ENCODE measurements around the gene C3orf70.
"Not testable (repeated sequence)": the region's sequence is repeated elsewhere in the genome, so short reads cannot be mapped to it uniquely, and the experiment has no call there.

Gene C3orf70

GRCh38 chr3:185151101-185151963 is 1.5 kb downstream of the C3orf70 start:
- no peak for DNase-seq (ENCODE audit: low spot score)

- DNase-seq (ENCODE audit: low spot score), result no peak
These were observed 2.3 kb downstream of the C3orf70 start for GRCh38 chr3:185150561-185150960.

- no peak for DNase-seq (ENCODE audit: low spot score)
These were observed 3.3 kb downstream of the C3orf70 start for GRCh38 chr3:185149591-185149990.

GRCh38 chr3:185145511-185145910 is 7.3 kb downstream of the C3orf70 start:
- no peak for DNase-seq (ENCODE audit: low spot score)

DNA sequence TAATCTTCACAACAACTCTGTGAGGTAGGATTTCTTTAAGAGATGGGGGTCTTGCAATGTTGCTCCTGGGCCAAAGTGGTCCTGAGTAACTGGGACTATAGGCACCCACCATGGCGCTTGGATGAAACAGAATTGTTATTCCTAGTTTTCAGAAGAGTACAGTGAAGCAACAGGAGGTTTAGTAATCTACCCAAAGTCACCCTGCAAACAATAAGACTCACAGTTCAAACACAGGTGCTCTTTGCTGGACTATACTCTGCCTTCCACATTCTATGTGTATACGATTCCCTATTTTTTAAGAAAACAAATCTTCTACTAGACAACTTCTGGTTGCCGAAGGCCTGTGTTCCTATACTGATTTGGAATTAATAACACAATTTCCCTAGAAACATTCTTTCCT is 8.1 kb downstream of the C3orf70 start:
- DNase-seq (ENCODE audit: low spot score), result no peak

DNA sequence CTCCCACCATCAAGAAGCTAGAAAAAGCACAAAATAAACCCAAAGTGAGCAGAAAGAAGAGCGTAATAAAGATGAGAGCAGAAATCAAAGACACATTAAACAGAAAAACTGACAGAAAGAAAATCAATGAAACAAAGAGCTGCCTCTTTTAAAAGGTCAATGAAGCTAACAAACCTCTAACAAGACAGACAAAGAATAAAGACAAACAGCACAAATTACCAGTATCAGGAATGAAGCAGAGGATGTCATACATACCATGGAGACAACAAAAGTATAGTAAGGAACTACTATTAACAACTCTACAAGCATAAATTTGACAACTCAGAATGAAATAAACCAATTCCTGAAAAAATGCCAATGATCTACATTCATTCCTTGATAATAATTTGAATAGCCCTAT is 15.0 kb downstream of the C3orf70 start:
- no peak for DNase-seq (ENCODE audit: low spot score)

GRCh38 chr3:185134509-185134908 is 18.4 kb downstream of the C3orf70 start:
- DNase-seq (ENCODE audit: low spot score), result no peak

DNA sequence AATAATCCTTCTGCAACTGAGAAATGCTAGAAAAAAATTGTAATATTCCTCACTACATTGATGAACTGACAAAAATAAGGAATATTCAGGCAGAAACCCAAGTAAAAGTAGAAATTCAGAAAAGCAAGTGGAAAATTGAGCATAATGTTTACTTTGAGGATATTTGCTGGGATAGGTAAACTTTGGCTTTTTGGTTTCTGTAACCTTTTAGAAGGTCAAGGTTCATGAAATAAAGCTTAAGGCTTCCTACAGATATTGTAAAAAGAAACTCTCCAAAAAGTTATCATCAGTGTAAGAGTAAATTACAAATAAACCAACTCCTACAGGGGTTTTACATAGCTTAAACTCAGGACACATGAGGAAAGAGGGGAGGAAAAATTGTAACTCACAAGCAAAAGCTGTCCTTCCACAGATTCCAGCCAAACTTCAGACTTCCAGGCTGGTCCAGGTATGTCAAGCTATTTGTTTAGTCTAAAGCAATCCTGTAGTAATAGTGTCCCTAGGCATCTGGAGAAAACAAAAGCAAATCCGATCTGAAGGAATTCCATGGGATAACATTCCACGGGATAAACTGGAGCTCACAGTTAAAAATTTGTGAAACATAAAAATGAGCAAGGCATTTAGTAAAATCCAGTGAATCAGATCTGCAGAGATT is 21.1 kb downstream of the C3orf70 start:
- DNase-seq (ENCODE audit: low spot score), result no peak

DNA sequence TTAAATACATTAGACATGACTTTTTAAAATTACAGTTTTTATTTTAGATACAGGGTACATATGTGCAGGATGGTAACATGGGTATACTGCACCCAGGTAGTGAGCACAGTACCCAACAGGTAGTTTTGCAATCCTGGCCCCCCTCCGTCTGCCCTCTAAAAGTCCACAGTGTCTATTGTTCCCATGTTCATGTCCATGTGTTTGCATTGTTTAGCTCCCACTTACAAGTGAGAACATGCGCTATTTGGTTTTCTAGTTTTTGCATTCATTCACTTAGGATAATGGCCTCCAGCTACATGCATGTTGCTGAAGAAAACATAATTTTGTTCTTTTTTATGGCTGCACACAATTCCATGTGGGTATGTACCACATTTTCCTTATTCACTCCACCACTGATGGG is 23.8 kb downstream of the C3orf70 start:
- no peak for DNase-seq (ENCODE audit: low spot score)

DNA sequence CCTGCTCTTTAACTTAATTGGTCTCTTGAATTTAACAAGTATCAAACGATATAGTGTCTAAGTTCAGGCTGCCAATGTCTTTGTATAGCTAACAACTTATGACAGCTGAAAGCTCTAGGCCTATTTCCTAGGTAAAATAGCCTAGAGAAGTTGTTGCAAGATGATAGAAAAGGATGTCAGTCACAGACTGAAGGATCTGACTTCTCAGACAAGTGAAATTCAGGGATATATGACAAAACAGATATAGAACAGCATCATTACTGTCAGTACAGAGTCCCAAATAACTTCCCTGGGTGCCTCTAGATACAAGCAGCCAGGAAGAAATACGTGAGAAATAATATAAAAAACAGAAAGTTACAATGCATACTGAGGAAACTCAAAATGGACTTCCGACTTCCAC is 26.7 kb downstream of the C3orf70 start:
- DNase-seq (ENCODE audit: low spot score), result no peak

GRCh38 chr3:185120126-185120525 is 32.7 kb downstream of the C3orf70 start:
- no peak for DNase-seq (ENCODE audit: low spot score)

DNA sequence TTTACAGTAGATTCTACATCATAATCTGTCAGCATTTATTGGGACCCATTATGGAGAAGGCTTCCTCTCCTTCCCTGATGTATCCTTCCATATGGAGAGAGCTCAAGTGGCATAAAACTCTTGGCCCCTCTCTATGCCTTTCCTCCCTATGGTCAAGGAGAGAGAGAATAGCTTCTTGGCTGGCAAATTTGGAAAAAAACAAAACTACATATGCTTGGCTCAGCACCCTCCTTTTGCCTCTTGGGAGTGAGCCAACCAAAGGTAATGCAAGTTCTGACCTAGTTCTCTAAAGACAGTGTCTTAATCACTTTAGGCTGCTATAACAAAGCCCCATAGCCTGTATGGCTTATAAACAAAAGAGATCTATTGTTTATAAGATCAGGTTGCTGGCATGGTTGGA is 37.5 kb downstream of the C3orf70 start:
- no peak for DNase-seq (ENCODE audit: low spot score)

- DNase-seq (ENCODE audit: low spot score), result no peak
These were observed 38.1 kb downstream of the C3orf70 start for GRCh38 chr3:185114756-185115155.

- no peak for DNase-seq (ENCODE audit: low spot score)
These were observed 40.7 kb downstream of the C3orf70 start for GRCh38 chr3:185112186-185112585.

DNA sequence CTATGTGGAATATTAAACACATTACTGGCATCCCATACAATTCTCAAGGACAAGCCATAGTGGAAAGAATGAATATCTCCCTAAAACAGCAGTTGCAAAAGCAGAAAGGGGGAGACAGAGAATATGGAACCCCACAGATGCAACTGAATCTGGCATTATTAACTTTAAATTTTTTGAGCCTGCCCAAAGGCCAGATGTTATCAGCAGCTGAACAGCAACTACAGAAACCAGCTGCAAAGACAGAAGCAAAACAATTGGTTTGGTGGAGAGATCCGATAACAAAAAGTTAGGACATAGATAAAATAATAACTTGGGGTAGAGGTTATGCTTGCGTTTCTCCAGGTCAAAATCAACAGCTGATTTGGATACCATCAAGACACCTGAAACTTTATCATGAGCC is 43.8 kb downstream of the C3orf70 start:
- not testable (repeated sequence) for DNase-seq (ENCODE audit: low spot score)

DNA sequence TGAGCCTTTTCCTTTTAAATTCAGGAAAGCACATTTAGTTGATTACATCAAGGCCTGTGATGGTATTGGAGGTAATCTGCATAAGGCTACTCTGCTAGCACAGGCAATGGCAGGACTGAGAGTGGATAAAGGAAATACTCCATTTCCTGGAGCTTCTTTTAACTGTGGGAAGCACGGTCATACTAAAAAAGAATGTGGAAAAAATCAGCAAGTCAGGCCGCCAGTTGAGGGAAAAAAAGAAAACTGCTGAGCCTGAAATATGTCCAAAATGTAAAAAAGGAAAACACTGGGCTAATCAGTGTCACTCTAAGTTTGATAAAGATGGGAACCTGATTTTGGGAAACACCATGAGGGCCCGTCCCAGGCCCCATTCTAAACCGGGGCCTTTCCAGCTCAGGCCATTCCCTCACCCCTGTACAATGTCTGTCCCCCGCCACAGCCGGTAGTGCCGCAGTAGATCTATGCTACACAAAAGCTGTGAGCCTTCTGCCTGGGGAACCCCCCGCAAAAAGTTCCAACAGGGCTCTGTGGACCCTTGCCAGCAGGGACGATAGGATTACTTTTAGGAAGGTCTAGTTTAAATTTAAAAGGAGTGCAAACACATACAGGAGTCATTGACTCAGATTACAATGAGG is 46.5 kb downstream of the C3orf70 start:
- DNase-seq (ENCODE audit: low spot score), result not testable (repeated sequence)

GRCh38 chr3:185103359-185104127 is 49.3 kb downstream of the C3orf70 start:
- DNase-seq (ENCODE audit: low spot score), result no peak

- DNase-seq (ENCODE audit: low spot score), result no peak
These were observed 58.2 kb downstream of the C3orf70 start for GRCh38 chr3:185094697-185095096.

- no peak for DNase-seq (ENCODE audit: low spot score)
These were observed 59.7 kb downstream of the C3orf70 start for GRCh38 chr3:185093116-185093515.

GRCh38 chr3:185090811-185091210 is 62.0 kb downstream of the C3orf70 start:
- no peak for DNase-seq (ENCODE audit: low spot score)

- DNase-seq (ENCODE audit: low spot score), result no peak
These were observed 63.1 kb downstream of the C3orf70 start for GRCh38 chr3:185089751-185090150.

GRCh38 chr3:185089343-185089742 is 63.5 kb downstream of the C3orf70 start:
- no peak for DNase-seq (ENCODE audit: low spot score)
